Mesothelial cell of epicardium (in vitro differentiated cells): ENCODE data around the gene DST. TPM values are rescaled to one million over a fixed set of nuclear protein-coding genes. Genes with fewer than 3 reads are reported as not detected.

Source experiments
- DNase-seq, 2 experiments: peaks; one replicate each; pipeline ENCODE4 v3.0.0; 2021; ENCODE audit warnings: low spot score in 2 of 2; ENCODE audit not compliant: unreplicated experiment in 2 of 2
- H3K27ac Mint-ChIP-seq: 2 replicates; pipeline ENCODE4 v1.8.0; 2021; ENCODE audit warnings: mixed read lengths
- H3K27me3 Mint-ChIP-seq: 2 replicates; pipeline ENCODE4 v1.8.0; 2021; ENCODE audit warnings: low read depth, mixed read lengths
- H3K36me3 Mint-ChIP-seq: 2 replicates; pipeline ENCODE4 v1.8.0; 2021; ENCODE audit warnings: mixed read lengths
- H3K4me1 Mint-ChIP-seq: 2 replicates; pipeline ENCODE4 v1.8.0; 2021; ENCODE audit warnings: mixed read lengths
- H3K4me3 Mint-ChIP-seq: 2 replicates; pipeline ENCODE4 v1.8.0; 2021; ENCODE audit warnings: mild to moderate bottlenecking, moderate library complexity, mixed read lengths
- H3K9me3 Mint-ChIP-seq: 2 replicates; pipeline ENCODE4 v1.8.0; 2021; ENCODE audit warnings: mixed read lengths
- total RNA-seq: library from RNA; stranded (reverse); gene quantifications from 3 replicates; pipeline ENCODE4 v1.2.1, GENCODE V29; 2021
- TF ChIP-seq, protein P1 (sequence below): fragments of 200-600 bp; sonication (generic); IDR thresholded peaks from one replicate; pipeline ENCODE4 v1.5.0; 2021; ENCODE audit warnings: antibody characterized with exemption; ENCODE audit not compliant: unreplicated experiment

DST gene
- total RNA-seq, 1 donor from 2014 or later: 306 TPM

DNA sequence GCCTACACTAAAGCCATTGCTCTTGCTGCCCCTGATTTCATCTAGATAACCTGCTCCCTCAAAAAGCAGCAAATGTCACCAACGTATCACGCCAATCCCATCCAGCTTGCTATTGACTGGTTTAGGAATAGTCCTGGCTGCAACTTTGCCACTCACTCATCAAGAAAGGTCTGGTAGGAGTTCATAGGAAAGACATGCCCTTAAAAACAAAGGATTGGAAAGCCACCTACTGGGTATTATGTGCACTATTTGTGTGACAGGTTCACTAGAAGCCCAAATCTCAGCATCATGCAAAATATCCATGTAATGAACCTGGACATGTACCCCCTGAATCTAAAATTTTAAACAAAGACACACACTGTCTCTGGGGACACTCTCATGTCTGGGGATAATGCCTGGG lies 224.9 kb downstream of the DST start:
- TF ChIP-seq, protein P1, sequence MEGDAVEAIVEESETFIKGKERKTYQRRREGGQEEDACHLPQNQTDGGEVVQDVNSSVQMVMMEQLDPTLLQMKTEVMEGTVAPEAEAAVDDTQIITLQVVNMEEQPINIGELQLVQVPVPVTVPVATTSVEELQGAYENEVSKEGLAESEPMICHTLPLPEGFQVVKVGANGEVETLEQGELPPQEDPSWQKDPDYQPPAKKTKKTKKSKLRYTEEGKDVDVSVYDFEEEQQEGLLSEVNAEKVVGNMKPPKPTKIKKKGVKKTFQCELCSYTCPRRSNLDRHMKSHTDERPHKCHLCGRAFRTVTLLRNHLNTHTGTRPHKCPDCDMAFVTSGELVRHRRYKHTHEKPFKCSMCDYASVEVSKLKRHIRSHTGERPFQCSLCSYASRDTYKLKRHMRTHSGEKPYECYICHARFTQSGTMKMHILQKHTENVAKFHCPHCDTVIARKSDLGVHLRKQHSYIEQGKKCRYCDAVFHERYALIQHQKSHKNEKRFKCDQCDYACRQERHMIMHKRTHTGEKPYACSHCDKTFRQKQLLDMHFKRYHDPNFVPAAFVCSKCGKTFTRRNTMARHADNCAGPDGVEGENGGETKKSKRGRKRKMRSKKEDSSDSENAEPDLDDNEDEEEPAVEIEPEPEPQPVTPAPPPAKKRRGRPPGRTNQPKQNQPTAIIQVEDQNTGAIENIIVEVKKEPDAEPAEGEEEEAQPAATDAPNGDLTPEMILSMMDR: no peak
- no peak overlapping the region for H3K4me3 Mint-ChIP-seq
- H3K27me3 Mint-ChIP-seq: no peaks in the 10 kb centered on the region
- no peaks in the 10 kb centered on the region for H3K36me3 Mint-ChIP-seq
- no peak for DNase-seq
- H3K27ac Mint-ChIP-seq: no peak overlapping the region
- H3K4me1 Mint-ChIP-seq: no peaks in the 10 kb centered on the region
- H3K9me3 Mint-ChIP-seq: peaks cover 13% of the 10 kb centered on the region

- no peak overlapping the region for H3K4me3 Mint-ChIP-seq
- TF ChIP-seq, protein P1: no peak
- no peaks in the 10 kb centered on the region for H3K4me1 Mint-ChIP-seq
- H3K9me3 Mint-ChIP-seq: peaks cover 2% of the 10 kb centered on the region
- H3K27ac Mint-ChIP-seq: no peak overlapping the region
- DNase-seq: no peak
- H3K36me3 Mint-ChIP-seq: no peaks in the 10 kb centered on the region
- H3K27me3 Mint-ChIP-seq: no peaks in the 10 kb centered on the region
Observed at GRCh38 chr6:56416247-56416646, 226.4 kb downstream of the DST start.

DNA sequence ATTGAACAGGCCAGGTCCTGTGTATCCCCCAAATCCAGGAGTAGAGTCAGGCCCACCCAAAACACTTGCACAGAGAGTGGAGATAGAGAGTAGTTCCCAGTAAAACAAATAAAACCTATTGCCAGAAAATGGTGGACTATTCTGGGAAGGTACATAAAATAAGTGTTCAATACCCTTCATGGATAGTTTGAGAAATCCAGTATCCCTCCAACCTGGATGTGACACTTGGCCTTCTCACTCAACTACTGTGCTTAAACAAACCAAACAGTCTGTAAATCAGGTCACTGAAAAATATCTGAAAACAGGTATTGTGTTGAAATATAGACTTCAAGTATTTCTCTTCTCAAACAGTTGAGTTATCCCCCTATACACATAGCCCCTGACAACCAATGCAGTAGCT lies 233.7 kb downstream of the DST start:
- no peak for DNase-seq
- Mint-ChIP-seq H3K27me3 (no peaks in the 10 kb centered on the region), H3K27ac (no peak overlapping the region), H3K4me3 (no peak overlapping the region), H3K4me1 (peaks cover 3% of the 10 kb centered on the region), H3K9me3 (no peaks in the 10 kb centered on the region), H3K36me3 (no peaks in the 10 kb centered on the region)
- TF ChIP-seq, protein P1: no peak
